Trophoblast cell (in vitro differentiated cells and primary cell): ENCODE results near the gene RAB11FIP4. TPM values are rescaled to one million over a fixed set of nuclear protein-coding genes. Genes with fewer than 3 reads are reported as not detected.
"Not testable (repeated sequence)": the region's sequence is repeated elsewhere in the genome, so short reads cannot be mapped to it uniquely, and the experiment has no call there.

Source experiments
- DNase-seq, 2 donors: peaks; one replicate each; pipeline ENCODE4 v3.0.0-alpha.2; 2016
- H2AFZ ChIP-seq: 2 replicates; pipeline ENCODE4 v1.6.1; 2013; ENCODE audit warnings: low read length, moderate library complexity, mild to moderate bottlenecking; ENCODE audit not compliant: insufficient read depth, poor library complexity
- H2AK5ac ChIP-seq: 2 replicates; pipeline ENCODE4 v1.6.1; 2013; ENCODE audit warnings: mild to moderate bottlenecking, low read length
- H2BK120ac ChIP-seq: 2 replicates; pipeline ENCODE4 v1.6.1; 2013; ENCODE audit warnings: low read length, mild to moderate bottlenecking, moderate library complexity; ENCODE audit not compliant: insufficient read depth, poor library complexity
- H2BK12ac ChIP-seq: 2 replicates; pipeline ENCODE4 v1.6.1; 2013; ENCODE audit warnings: mild to moderate bottlenecking, low read length, moderate library complexity
- H2BK5ac ChIP-seq: 2 replicates; pipeline ENCODE4 v1.6.1; 2013; ENCODE audit warnings: low read length, low read depth, moderate library complexity, mild to moderate bottlenecking; ENCODE audit not compliant: poor library complexity
- H3K14ac ChIP-seq: 2 replicates; pipeline ENCODE4 v1.6.1; 2013; ENCODE audit warnings: mild to moderate bottlenecking, low read length
- H3K18ac ChIP-seq: 2 replicates; pipeline ENCODE4 v1.6.1; 2013; ENCODE audit warnings: mild to moderate bottlenecking, low read length
- H3K23ac ChIP-seq: 2 replicates; pipeline ENCODE4 v1.6.1; 2013; ENCODE audit warnings: low read length
- H3K27ac ChIP-seq: 2 replicates; pipeline ENCODE4 v1.5.1; 2013; ENCODE audit warnings: low read depth, mild to moderate bottlenecking, inconsistent platforms, low read length, moderate library complexity
- H3K27me3 ChIP-seq: 2 replicates; pipeline ENCODE4 v1.6.1; 2013; ENCODE audit warnings: inconsistent platforms, mild to moderate bottlenecking, low read length, moderate library complexity; ENCODE audit not compliant: insufficient read depth
- H3K36me3 ChIP-seq, 2 experiments: 1 replicate in 1 of 2; 2 replicates in 1 of 2; pipeline ENCODE4 v1.6.1; 2013; ENCODE audit warnings: low read length in 2 of 2, mild to moderate bottlenecking in 2 of 2, moderate library complexity in 1 of 2; ENCODE audit not compliant: insufficient read depth in 2 of 2, control insufficient read depth in 1 of 2
- H3K4ac ChIP-seq: 2 replicates; pipeline ENCODE4 v1.6.1; 2013; ENCODE audit warnings: low read depth, mild to moderate bottlenecking, low read length, moderate library complexity
- H3K4me1 ChIP-seq, 2 experiments: 1 replicate in 1 of 2; 2 replicates in 1 of 2; pipeline ENCODE4 v1.6.1; 2013; ENCODE audit warnings: low read length in 2 of 2, mild to moderate bottlenecking in 2 of 2, moderate library complexity in 1 of 2; ENCODE audit not compliant: insufficient read depth in 2 of 2, control insufficient read depth in 1 of 2
- H3K4me2 ChIP-seq: 2 replicates; pipeline ENCODE4 v1.6.1; 2013; ENCODE audit warnings: inconsistent platforms, mild to moderate bottlenecking, low read length, moderate library complexity
- H3K4me3 ChIP-seq: 2 replicates; pipeline ENCODE4 v1.5.1; 2013; ENCODE audit warnings: mild to moderate bottlenecking, low read depth, low read length, inconsistent platforms
- H3K79me1 ChIP-seq: one replicate; pipeline ENCODE4 v1.6.1; 2013; ENCODE audit warnings: low read length
- H3K79me2 ChIP-seq: 2 replicates; pipeline ENCODE4 v1.6.1; 2013; ENCODE audit warnings: low read length, mild to moderate bottlenecking; ENCODE audit not compliant: control insufficient read depth, insufficient read depth, poor library complexity
- H3K9ac ChIP-seq: 2 replicates; pipeline ENCODE4 v1.6.1; 2013; ENCODE audit warnings: mild to moderate bottlenecking, low read length
- H3K9me3 ChIP-seq: 2 replicates; pipeline ENCODE4 v1.6.1; 2013; ENCODE audit warnings: low read depth, mild to moderate bottlenecking, control low read depth, inconsistent platforms, low read length; ENCODE audit not compliant: insufficient read depth
- H4K12ac ChIP-seq: 2 replicates; pipeline ENCODE4 v1.6.1; 2013; ENCODE audit warnings: low read depth, mild to moderate bottlenecking, low read length, moderate library complexity
- H4K8ac ChIP-seq: 2 replicates; pipeline ENCODE4 v1.6.1; 2013; ENCODE audit warnings: low read depth, mild to moderate bottlenecking, low read length, moderate library complexity
- H4K91ac ChIP-seq: one replicate; pipeline ENCODE4 v1.6.1; 2013; ENCODE audit warnings: low read depth, mild to moderate bottlenecking, low read length, moderate library complexity
- WGBS: extraction: QIAGEN DNeasy Blood & Tissue Kit; methylation state at CpG from one replicate; pipeline ENCODE4 v1.1.7; 2013; ENCODE audit warnings: missing lambda C conversion rate; ENCODE audit not compliant: insufficient read length, insufficient coverage; ENCODE audit errors: extremely low coverage; 5-methylcytosine and 5-hydroxymethylcytosine counted together
- polyA plus RNA-seq: library from polyadenylated mRNA; stranded (reverse); fragments of 200-250 nt; gene quantifications from 2 replicates; pipeline ENCODE4 v1.2.3, GENCODE V29; 2013

RAB11FIP4 gene, protein sequence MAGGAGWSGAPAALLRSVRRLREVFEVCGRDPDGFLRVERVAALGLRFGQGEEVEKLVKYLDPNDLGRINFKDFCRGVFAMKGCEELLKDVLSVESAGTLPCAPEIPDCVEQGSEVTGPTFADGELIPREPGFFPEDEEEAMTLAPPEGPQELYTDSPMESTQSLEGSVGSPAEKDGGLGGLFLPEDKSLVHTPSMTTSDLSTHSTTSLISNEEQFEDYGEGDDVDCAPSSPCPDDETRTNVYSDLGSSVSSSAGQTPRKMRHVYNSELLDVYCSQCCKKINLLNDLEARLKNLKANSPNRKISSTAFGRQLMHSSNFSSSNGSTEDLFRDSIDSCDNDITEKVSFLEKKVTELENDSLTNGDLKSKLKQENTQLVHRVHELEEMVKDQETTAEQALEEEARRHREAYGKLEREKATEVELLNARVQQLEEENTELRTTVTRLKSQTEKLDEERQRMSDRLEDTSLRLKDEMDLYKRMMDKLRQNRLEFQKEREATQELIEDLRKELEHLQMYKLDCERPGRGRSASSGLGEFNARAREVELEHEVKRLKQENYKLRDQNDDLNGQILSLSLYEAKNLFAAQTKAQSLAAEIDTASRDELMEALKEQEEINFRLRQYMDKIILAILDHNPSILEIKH
- 83.8 and 85.8 TPM in 2 replicates for polyA plus RNA-seq

DNA sequence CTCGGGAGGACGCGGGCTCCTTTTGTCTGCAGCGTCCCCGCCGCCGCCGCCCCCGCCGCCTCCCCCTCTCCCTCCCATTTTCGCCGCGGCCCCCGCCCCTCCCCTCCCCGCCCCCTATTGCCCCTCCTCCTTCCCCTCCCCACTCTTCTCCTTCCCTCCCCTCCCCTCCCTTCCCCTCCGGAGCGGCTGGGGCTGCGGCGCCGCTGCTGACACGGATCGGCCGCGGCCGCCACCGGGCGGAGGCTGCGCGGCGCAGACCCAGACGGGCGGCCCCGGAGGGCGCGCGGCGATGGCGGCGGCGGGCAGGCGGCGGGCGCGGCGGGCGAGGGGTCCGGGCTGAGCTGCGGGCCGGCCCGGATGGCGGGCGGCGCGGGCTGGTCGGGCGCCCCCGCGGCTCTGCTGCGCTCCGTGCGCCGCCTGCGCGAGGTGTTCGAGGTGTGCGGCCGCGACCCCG lies at the start of gene RAB11FIP4:
RAB11FIP4 (plus strand) TSS at position 180 of the 454 bp plus-strand sequence; CDS start at position 358, 178 bp downstream.
- no peak within 1 kb of the TSS for H3K23ac ChIP-seq
- no peak within 1 kb of the TSS for H4K12ac ChIP-seq
- H3K9me3 ChIP-seq: peaks cover 1% of the 10 kb centered on the region
- H3K36me3 ChIP-seq: no peaks in the 10 kb centered on the region
- peak within 1 kb of the TSS; percentile 68 for H3K4me3 ChIP-seq
- H3K9ac ChIP-seq: no peak within 1 kb of the TSS
- no peaks in the 10 kb centered on the region for H3K79me2 ChIP-seq
- peak within 1 kb of the TSS; percentile 69 for H2AFZ ChIP-seq
- DNase-seq: no peak
- no peak within 1 kb of the TSS for H3K4ac ChIP-seq
- H2BK5ac ChIP-seq: no peak within 1 kb of the TSS
- no peak within 1 kb of the TSS for H2BK120ac ChIP-seq
- H3K4me2 ChIP-seq: peak within 1 kb of the TSS; percentile 76
- WGBS: no CpG with 5 or more reads among the region's 69 CpGs
- H3K14ac ChIP-seq: peak within 1 kb of the TSS; percentile 32
- H3K79me1 ChIP-seq: no peaks in the 10 kb centered on the region
- no peak within 1 kb of the TSS for H2AK5ac ChIP-seq
- H3K4me1 ChIP-seq: peaks cover 3 to 7% of the 10 kb centered on the region in 2 experiments
- H4K91ac ChIP-seq: peak within 1 kb of the TSS; percentile 19
- H3K27ac ChIP-seq: no peak within 1 kb of the TSS
- peak within 1 kb of the TSS; percentile 17 for H3K18ac ChIP-seq
- peaks cover 22% of the 10 kb centered on the region for H3K27me3 ChIP-seq
- no peak within 1 kb of the TSS for H2BK12ac ChIP-seq
- H4K8ac ChIP-seq: no peak within 1 kb of the TSS

DNA sequence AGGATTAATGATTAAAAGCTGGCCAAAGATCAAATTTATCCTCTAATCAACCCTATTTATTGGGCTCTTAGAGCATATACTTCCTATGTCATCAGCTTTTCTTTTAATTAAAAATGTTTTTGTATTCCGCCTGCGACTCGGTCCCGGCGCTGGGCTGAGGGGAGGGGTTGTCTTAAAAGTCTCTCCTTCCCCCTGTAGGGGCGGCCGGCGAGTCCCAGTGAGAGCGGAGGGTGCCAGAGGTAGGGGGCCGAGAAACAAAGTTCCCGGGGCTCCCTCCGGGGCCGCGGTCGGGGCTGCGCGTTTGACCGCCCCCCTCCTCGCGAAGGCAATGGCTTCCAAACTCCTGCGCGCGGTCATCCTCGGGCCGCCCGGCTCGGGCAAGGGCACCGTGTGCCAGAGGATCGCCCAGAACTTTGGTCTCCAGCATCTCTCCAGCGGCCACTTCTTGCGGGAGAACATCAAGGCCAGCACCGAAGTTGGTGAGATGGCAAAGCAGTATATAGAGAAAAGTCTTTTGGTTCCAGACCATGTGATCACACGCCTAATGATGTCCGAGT lies 46.2 kb upstream of the RAB11FIP4 start:
- H3K4me3 ChIP-seq, H4K12ac ChIP-seq, H3K4me1 ChIP-seq, H3K9ac ChIP-seq, H3K18ac ChIP-seq, H3K27ac ChIP-seq, H3K23ac ChIP-seq, H3K79me1 ChIP-seq, H2BK5ac ChIP-seq, H3K9me3 ChIP-seq, H3K4ac ChIP-seq, H2BK12ac ChIP-seq, H2AFZ ChIP-seq, DNase-seq, H3K79me2 ChIP-seq, H2AK5ac ChIP-seq, H3K14ac ChIP-seq, H3K4me2 ChIP-seq, H4K8ac ChIP-seq, H4K91ac ChIP-seq, H2BK120ac ChIP-seq, H3K27me3 ChIP-seq: not testable (repeated sequence)
- no CpG with 5 or more reads among the region's 34 CpGs for WGBS
- peaks cover 6 to 11% of the 10 kb centered on the region in 2 experiments for H3K36me3 ChIP-seq

DNA sequence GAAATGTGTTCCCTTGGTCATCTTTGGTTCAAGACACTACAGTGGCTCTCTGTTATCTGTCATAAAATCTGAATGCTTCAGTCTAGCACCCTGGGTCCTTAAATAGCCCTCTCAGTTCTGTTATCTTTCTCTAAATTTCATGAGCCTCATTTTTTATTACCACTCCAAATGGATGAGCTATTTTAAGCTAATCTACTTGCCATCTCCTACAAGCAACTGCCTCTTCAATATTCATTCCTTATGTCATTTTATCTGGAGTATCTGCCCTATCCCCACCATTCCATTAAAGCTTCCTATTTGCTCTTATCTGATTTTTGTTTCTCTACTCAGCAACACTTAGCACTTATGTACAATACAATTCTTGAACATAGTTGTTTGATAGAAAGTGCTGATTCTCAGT lies 42.0 kb upstream of the RAB11FIP4 start:
- no peak overlapping the region for H3K18ac ChIP-seq
- H3K4me2 ChIP-seq: no peak overlapping the region
- no peak overlapping the region for H4K8ac ChIP-seq
- no peak overlapping the region for H4K91ac ChIP-seq
- H3K9me3 ChIP-seq: no peaks in the 10 kb centered on the region
- no peak overlapping the region for H3K23ac ChIP-seq
- no peak overlapping the region for H2AK5ac ChIP-seq
- H3K4me1 ChIP-seq: no peaks in the 10 kb centered on the region
- no peak overlapping the region for H3K4me3 ChIP-seq
- H3K79me1 ChIP-seq: no peaks in the 10 kb centered on the region
- H2BK12ac ChIP-seq: no peak overlapping the region
- no peak overlapping the region for H4K12ac ChIP-seq
- H2BK120ac ChIP-seq: no peak overlapping the region
- H3K9ac ChIP-seq: no peak overlapping the region
- no peaks in the 10 kb centered on the region for H3K27me3 ChIP-seq
- H3K79me2 ChIP-seq: no peaks in the 10 kb centered on the region
- H2AFZ ChIP-seq: no peak overlapping the region
- H3K36me3 ChIP-seq: peaks cover 7 to 8% of the 10 kb centered on the region in 2 experiments
- no peak overlapping the region for H2BK5ac ChIP-seq
- no peak for DNase-seq
- H3K27ac ChIP-seq: no peak overlapping the region
- no peak overlapping the region for H3K14ac ChIP-seq
- H3K4ac ChIP-seq: no peak overlapping the region

DNA sequence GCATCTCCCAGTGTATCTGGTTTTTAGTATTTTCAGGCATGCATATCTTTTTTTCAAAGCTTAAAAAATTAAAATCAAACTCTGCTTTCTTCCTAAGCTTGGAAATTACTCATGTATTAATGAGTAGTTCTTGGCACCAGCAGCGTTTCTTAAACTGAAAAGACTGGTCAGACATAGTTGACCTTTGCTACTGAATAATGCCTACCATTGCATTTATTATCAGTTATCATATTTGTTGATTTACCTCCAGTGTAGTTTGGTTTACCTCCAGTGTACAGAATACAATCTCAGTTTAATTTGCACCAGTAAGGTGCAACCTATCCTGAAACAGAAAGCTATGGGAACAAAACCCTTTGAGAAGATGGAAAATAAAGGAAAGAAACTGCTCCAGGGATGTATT lies 35.5 kb upstream of the RAB11FIP4 start:
- H3K4ac ChIP-seq: no peak overlapping the region
- no peaks in the 10 kb centered on the region for H3K27me3 ChIP-seq
- no CpG with 5 or more reads among the region's 1 CpG for WGBS
- no peak overlapping the region for H2BK12ac ChIP-seq
- H2BK120ac ChIP-seq: no peak overlapping the region
- no peaks in the 10 kb centered on the region for H3K79me1 ChIP-seq
- no peak overlapping the region for H3K18ac ChIP-seq
- H4K91ac ChIP-seq: no peak overlapping the region
- H3K27ac ChIP-seq: no peak overlapping the region
- no peak overlapping the region for H3K4me2 ChIP-seq
- H3K9me3 ChIP-seq: no peaks in the 10 kb centered on the region
- H2BK5ac ChIP-seq: no peak overlapping the region
- no peak overlapping the region for H4K8ac ChIP-seq
- DNase-seq: no peak
- no peak overlapping the region for H4K12ac ChIP-seq
- H3K4me1 ChIP-seq: no peaks in the 10 kb centered on the region
- no peak overlapping the region for H3K4me3 ChIP-seq
- no peak overlapping the region for H3K23ac ChIP-seq
- H2AK5ac ChIP-seq: no peak overlapping the region
- H3K9ac ChIP-seq: no peak overlapping the region
- H3K14ac ChIP-seq: no peak overlapping the region
- H3K79me2 ChIP-seq: no peaks in the 10 kb centered on the region
- H2AFZ ChIP-seq: no peak overlapping the region
- H3K36me3 ChIP-seq: peaks cover 7 to 12% of the 10 kb centered on the region in 2 experiments
